Neural cell (in vitro differentiated cells): ENCODE measurements around the gene AFF2. TPM values are rescaled to one million over a fixed set of nuclear protein-coding genes. Genes with fewer than 3 reads are reported as not detected.
A peak's percentile ranks its signal among the peaks of the same experiment; 100 is the strongest.

Source experiments
- H2AFZ ChIP-seq: fragments of 200-600, 300-800 bp; sonication (generic), shearing (Covaris generic); 2 replicates; pipeline ENCODE4 v1.6.0; 2014; ENCODE audit warnings: low read depth, mild to moderate bottlenecking, antibody characterized with exemption, low read length, moderate library complexity
- H3F3A ChIP-seq: fragments of 200-600 bp; shearing (Covaris generic); 2 replicates; pipeline ENCODE4 v1.6.1; 2016; ENCODE audit warnings: mild to moderate bottlenecking, moderate library complexity, mixed read lengths, antibody characterized with exemption, low read length; ENCODE audit not compliant: insufficient read depth, poor library complexity, severe bottlenecking
- H3K27ac ChIP-seq: fragments of 200-600, 300-800 bp; sonication (generic), shearing (Covaris generic); 2 replicates; pipeline ENCODE4 v1.5.1; 2014; ENCODE audit warnings: mild to moderate bottlenecking, low read length, moderate library complexity
- H3K27me3 ChIP-seq: fragments of 300-800, 200-600 bp; sonication (generic), shearing (Covaris generic); 2 replicates; pipeline ENCODE4 v1.6.0; 2014; ENCODE audit warnings: mild to moderate bottlenecking, low read depth, low read length, moderate library complexity; ENCODE audit not compliant: insufficient read depth
- H3K36me3 ChIP-seq: fragments of 300-800, 200-600 bp; sonication (generic), shearing (Covaris generic); 2 replicates; pipeline ENCODE4 v1.5.1; 2014; ENCODE audit warnings: mild to moderate bottlenecking, antibody characterized with exemption, low read length, moderate library complexity; ENCODE audit not compliant: insufficient read depth
- H3K4me2 ChIP-seq: fragments of 300-800, 200-600 bp; sonication (generic), shearing (Covaris generic); 2 replicates; pipeline ENCODE4 v1.6.0; 2014; ENCODE audit warnings: mild to moderate bottlenecking, low read length
- H3K4me3 ChIP-seq: fragments of 300-800, 200-600 bp; sonication (generic), shearing (Covaris generic); 2 replicates; pipeline ENCODE4 v1.5.1; 2014; ENCODE audit warnings: mild to moderate bottlenecking, low read length, moderate library complexity
- H3K79me2 ChIP-seq: fragments of 200-600 bp; shearing (Covaris generic); replicated peaks from 2 replicates; pipeline ENCODE4 v1.6.0; 2014; ENCODE audit warnings: mild to moderate bottlenecking, low read length, moderate library complexity; ENCODE audit not compliant: insufficient read depth
- H3K9ac ChIP-seq: fragments of 300-800, 200-600 bp; sonication (generic), shearing (Covaris generic); 2 replicates; pipeline ENCODE4 v1.6.1; 2016; ENCODE audit warnings: mild to moderate bottlenecking, low read length, mixed read lengths
- H3K9me2 ChIP-seq: fragments of 200-600 bp; shearing (Covaris generic); 2 replicates; pipeline ENCODE4 v1.6.1; 2016; ENCODE audit warnings: mild to moderate bottlenecking, low read length, mixed read lengths; ENCODE audit not compliant: insufficient read depth
- H3K9me3 ChIP-seq: fragments of 200-600, 300-800 bp; sonication (generic), shearing (Covaris generic); 2 replicates; pipeline ENCODE4 v1.6.1; 2016; ENCODE audit warnings: mild to moderate bottlenecking, mixed run types, low read length, moderate library complexity, mixed read lengths
- H4K20me1 ChIP-seq: fragments of 200-600 bp; shearing (Covaris generic); 2 replicates; pipeline ENCODE4 v1.6.1; 2016; ENCODE audit warnings: mild to moderate bottlenecking, mixed run types; ENCODE audit not compliant: insufficient read depth
- EP300 ChIP-seq: fragments of 450-650 bp; conservative IDR thresholded peaks from 2 replicates; pipeline ENCODE4 v1.6.1; 2014; ENCODE audit warnings: antibody characterized with exemption, mild to moderate bottlenecking, moderate library complexity; ENCODE audit not compliant: poor library complexity, severe bottlenecking
- EZH2 ChIP-seq: fragments of 200-600, 300-800 bp; shearing (Covaris generic), sonication (generic); IDR thresholded peaks from 2 replicates; pipeline ENCODE4 v1.6.1; 2014; ENCODE audit warnings: antibody characterized with exemption, low read length, borderline replicate concordance, mild to moderate bottlenecking; ENCODE audit not compliant: insufficient read depth, poor library complexity, severe bottlenecking
- MXI1 ChIP-seq: fragments of 450-650 bp; conservative IDR thresholded peaks from 2 replicates; pipeline ENCODE4 v1.6.1; 2014; ENCODE audit warnings: antibody characterized with exemption, mild to moderate bottlenecking; ENCODE audit not compliant: poor library complexity, severe bottlenecking
- POLR2AphosphoS5 ChIP-seq: IDR thresholded peaks from 2 replicates; pipeline ENCODE4 v1.6.1; 2012
- RAD21 ChIP-seq: fragments of 450-650 bp; conservative IDR thresholded peaks from 2 replicates; pipeline ENCODE4 v1.6.1; 2014; ENCODE audit warnings: antibody characterized with exemption, mild to moderate bottlenecking, moderate library complexity
- SMC3 ChIP-seq: fragments of 450-650 bp; conservative IDR thresholded peaks from 2 replicates; pipeline ENCODE4 v1.6.1; 2014; ENCODE audit warnings: antibody characterized with exemption, mild to moderate bottlenecking, moderate library complexity; ENCODE audit not compliant: poor library complexity
- TAF1 ChIP-seq: IDR thresholded peaks from 2 replicates; pipeline ENCODE4 v1.6.1; 2012; ENCODE audit warnings: low read depth
- polyA plus RNA-seq: library from polyadenylated mRNA; depleted of rRNA; stranded (reverse); fragments of >200 nt; gene quantifications from 2 replicates; pipeline ENCODE4 v1.2.3, GENCODE V29; 2014
- TF ChIP-seq, protein P1 (sequence below): IDR thresholded peaks from 2 replicates; pipeline ENCODE4 v1.6.1; 2012; ENCODE audit warnings: borderline replicate concordance
- TF ChIP-seq, protein P2 (sequence below): fragments of 450-650 bp; IDR thresholded peaks from 2 replicates; pipeline ENCODE4 v1.5.1; 2014; ENCODE audit warnings: antibody characterized with exemption, mild to moderate bottlenecking, moderate library complexity; ENCODE audit not compliant: poor library complexity, severe bottlenecking

Gene AFF2
- polyA plus RNA-seq, 1 donor from 2014 or later = 10.5 TPM

DNA sequence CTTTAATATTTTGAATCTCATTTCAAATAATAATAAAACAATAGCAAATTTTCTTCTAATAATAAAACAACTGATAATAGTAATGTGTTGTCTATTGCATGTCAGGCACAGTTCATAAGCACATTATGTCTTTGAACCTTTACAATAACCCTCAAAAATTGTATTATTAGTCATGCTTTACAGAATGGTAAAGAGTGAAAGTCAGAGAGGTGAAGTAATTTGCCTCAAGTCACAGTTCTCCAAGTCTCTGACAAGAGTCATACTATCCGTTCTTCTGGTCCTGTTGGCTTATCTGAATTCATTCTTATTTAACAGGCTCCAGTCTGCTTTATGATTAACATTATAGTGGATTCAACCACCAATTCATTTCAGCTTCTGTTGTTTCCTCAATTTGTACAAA lies 313.0 kb downstream of the AFF2 start:
- Histone ChIP-seq H3K9me2 (no peaks in the 10 kb centered on the region), H3K27me3 (no peaks in the 10 kb centered on the region)

DNA sequence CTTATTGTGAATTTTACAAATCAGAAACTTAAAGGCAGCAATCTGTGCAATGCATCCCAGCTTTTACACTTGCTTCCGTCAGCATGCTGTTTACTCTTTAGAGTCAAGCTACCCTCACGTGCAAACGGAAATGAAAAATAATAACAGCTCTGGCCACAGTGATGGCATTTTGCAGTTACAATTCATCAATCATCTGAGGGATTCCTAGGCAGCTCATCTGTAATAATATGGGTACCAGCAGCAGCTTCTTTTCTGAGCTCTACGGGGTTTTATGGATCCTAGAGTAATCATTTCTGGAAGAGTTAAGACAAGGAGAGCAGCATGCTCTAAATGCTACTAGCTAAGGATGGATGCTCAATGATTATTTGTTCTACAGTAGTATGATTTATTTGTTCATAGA lies 313.6 kb downstream of the AFF2 start:
- peak overlapping the region; percentile 34 for H3K9ac ChIP-seq
- peak overlapping the region; percentile 28 for H3K4me3 ChIP-seq
- TF ChIP-seq TAF1 (no peak), SMC3 (no peak), EZH2 (no peak), POLR2AphosphoS5 (peak; percentile 71), MXI1 (peak; percentile 22), RAD21 (no peak), EP300 (peak; percentile 47)
- TF ChIP-seq, protein P1, sequence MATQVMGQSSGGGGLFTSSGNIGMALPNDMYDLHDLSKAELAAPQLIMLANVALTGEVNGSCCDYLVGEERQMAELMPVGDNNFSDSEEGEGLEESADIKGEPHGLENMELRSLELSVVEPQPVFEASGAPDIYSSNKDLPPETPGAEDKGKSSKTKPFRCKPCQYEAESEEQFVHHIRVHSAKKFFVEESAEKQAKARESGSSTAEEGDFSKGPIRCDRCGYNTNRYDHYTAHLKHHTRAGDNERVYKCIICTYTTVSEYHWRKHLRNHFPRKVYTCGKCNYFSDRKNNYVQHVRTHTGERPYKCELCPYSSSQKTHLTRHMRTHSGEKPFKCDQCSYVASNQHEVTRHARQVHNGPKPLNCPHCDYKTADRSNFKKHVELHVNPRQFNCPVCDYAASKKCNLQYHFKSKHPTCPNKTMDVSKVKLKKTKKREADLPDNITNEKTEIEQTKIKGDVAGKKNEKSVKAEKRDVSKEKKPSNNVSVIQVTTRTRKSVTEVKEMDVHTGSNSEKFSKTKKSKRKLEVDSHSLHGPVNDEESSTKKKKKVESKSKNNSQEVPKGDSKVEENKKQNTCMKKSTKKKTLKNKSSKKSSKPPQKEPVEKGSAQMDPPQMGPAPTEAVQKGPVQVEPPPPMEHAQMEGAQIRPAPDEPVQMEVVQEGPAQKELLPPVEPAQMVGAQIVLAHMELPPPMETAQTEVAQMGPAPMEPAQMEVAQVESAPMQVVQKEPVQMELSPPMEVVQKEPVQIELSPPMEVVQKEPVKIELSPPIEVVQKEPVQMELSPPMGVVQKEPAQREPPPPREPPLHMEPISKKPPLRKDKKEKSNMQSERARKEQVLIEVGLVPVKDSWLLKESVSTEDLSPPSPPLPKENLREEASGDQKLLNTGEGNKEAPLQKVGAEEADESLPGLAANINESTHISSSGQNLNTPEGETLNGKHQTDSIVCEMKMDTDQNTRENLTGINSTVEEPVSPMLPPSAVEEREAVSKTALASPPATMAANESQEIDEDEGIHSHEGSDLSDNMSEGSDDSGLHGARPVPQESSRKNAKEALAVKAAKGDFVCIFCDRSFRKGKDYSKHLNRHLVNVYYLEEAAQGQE = no peak
- TF ChIP-seq, protein P2, sequence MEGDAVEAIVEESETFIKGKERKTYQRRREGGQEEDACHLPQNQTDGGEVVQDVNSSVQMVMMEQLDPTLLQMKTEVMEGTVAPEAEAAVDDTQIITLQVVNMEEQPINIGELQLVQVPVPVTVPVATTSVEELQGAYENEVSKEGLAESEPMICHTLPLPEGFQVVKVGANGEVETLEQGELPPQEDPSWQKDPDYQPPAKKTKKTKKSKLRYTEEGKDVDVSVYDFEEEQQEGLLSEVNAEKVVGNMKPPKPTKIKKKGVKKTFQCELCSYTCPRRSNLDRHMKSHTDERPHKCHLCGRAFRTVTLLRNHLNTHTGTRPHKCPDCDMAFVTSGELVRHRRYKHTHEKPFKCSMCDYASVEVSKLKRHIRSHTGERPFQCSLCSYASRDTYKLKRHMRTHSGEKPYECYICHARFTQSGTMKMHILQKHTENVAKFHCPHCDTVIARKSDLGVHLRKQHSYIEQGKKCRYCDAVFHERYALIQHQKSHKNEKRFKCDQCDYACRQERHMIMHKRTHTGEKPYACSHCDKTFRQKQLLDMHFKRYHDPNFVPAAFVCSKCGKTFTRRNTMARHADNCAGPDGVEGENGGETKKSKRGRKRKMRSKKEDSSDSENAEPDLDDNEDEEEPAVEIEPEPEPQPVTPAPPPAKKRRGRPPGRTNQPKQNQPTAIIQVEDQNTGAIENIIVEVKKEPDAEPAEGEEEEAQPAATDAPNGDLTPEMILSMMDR = no peak
- H3K9me3 ChIP-seq = no peaks in the 10 kb centered on the region
- peak overlapping the region; percentile 58 for H3K27ac ChIP-seq
- no peaks in the 10 kb centered on the region for H3K27me3 ChIP-seq
- H3K9me2 ChIP-seq = no peaks in the 10 kb centered on the region
- H3K79me2 ChIP-seq = no peaks in the 10 kb centered on the region
- no peaks in the 10 kb centered on the region for H4K20me1 ChIP-seq
- H2AFZ ChIP-seq = no peak overlapping the region
- no peaks in the 10 kb centered on the region for H3F3A ChIP-seq
- H3K36me3 ChIP-seq = no peaks in the 10 kb centered on the region
- peak overlapping the region; percentile 55 for H3K4me2 ChIP-seq

More for the DNA sequence above, 313.0 kb downstream of the AFF2 start:
- no peak overlapping the region for H3K4me3 ChIP-seq
- no peak overlapping the region for H3K4me2 ChIP-seq
- no peak overlapping the region for H3K9ac ChIP-seq
- H3K9me3 ChIP-seq = no peaks in the 10 kb centered on the region
- peak overlapping the region; percentile 58 for H3K27ac ChIP-seq
- H3F3A ChIP-seq = no peaks in the 10 kb centered on the region
- H3K36me3 ChIP-seq = no peaks in the 10 kb centered on the region
- no peaks in the 10 kb centered on the region for H3K79me2 ChIP-seq
- no peaks in the 10 kb centered on the region for H4K20me1 ChIP-seq
- TF ChIP-seq, protein P1 = no peak
- TF ChIP-seq SMC3 = no peak
- no peak for TF ChIP-seq EP300
- no peak for TF ChIP-seq MXI1
- TF ChIP-seq POLR2AphosphoS5 = no peak
- TF ChIP-seq TAF1 = no peak
- TF ChIP-seq, protein P2 = no peak
- TF ChIP-seq RAD21 = no peak
- H2AFZ ChIP-seq = no peak overlapping the region
